ENCODE measurements around the gene MOGAT1. TPM values are rescaled to one million over a fixed set of nuclear protein-coding genes. Genes with fewer than 3 reads are reported as not detected.

Gene MOGAT1
- polyA plus RNA-seq, 3 donors = 0.11 TPM; not detected in 2

DNA sequence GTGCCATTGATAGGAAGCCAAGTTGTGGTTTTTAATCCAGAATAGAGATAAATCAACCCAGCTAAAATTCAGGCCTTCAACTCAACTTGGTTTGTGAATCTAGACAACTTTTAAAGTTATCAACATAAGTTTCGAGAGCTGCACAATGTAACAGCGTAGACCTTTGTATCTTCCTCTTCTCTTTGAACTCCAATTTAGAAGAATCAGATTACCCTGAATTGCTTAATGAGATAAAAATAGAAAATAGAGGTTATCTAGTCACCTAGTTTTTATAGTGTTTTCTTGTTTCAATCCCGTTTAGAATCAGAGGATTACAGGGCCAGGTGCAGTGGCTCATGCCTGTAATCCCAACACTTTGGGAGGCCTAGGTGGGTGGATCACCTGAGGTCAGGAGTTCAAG is 12.3 kb downstream of the MOGAT1 start:
- H3K79me2 ChIP-seq (ENCODE audit: insufficient read depth, low read length) = no peaks in the 10 kb centered on the region
- H3K27ac ChIP-seq (ENCODE audit: low read depth in 1 of 2, low read length in 2 of 2) = no peak overlapping the region
- no peaks in the 10 kb centered on the region for H3K9me3 ChIP-seq (replicated peaks in 1 of 2; ENCODE audit: control insufficient read depth in 1 of 2, insufficient read depth in 1 of 2, low read length in 2 of 2)
- H2AFZ ChIP-seq (ENCODE audit: insufficient read depth, low read depth, low read length, poor library complexity, severe bottlenecking) = no peak overlapping the region
- H3K4me1 ChIP-seq (ENCODE audit: control insufficient read depth in 1 of 2, insufficient read depth in 2 of 2, low read length in 2 of 2) = no peaks in the 10 kb centered on the region
- H3K9ac ChIP-seq (ENCODE audit: insufficient read depth, low read length, poor library complexity, severe bottlenecking) = no peak overlapping the region
- Mint-ChIP-seq H3K27ac (no peak overlapping the region), H3K36me3 (no peaks in the 10 kb centered on the region), H3K4me1 (peaks cover 3% of the 10 kb centered on the region), H3K9me3 (peaks cover 0 to 5% (median 0%) of the 10 kb centered on the region in 7 donors), H3K27me3 (ENCODE audit: low read depth in 3 of 3) (peaks cover 11 to 15% (median 15%) of the 10 kb centered on the region in 3 donors), H3K4me3 (peak overlapping the region in 1 of 2 donors; percentile 16)
- H3K4me3 ChIP-seq (replicated peaks in 1 of 3; ENCODE audit: low read depth in 2 of 3, low read length in 3 of 3) = no peak overlapping the region
- 86% methylated on average over 1 of the region's 3 CpGs for WGBS (ENCODE audit: insufficient coverage)
- no peak for TF ChIP-seq CTCF (IDR thresholded peaks at IDR 0.05)
- H3K36me3 ChIP-seq (replicated peaks in 1 of 2; ENCODE audit: control insufficient read depth in 1 of 2, insufficient read depth in 2 of 2, low read length in 2 of 2) = no peaks in the 10 kb centered on the region
- H3K4me2 ChIP-seq (replicated peaks; ENCODE audit: extremely low read depth, low read length, poor library complexity, severe bottlenecking) = no peak overlapping the region
- no peaks in the 10 kb centered on the region for H4K20me1 ChIP-seq (ENCODE audit: insufficient read depth, low read length)
- H3K27me3 ChIP-seq (ENCODE audit: control insufficient read depth in 2 of 2, insufficient read depth in 2 of 2, low read length in 2 of 2) = peaks cover 3 to 7% of the 10 kb centered on the region in 2 donors
- no peak for DNase-seq
- intact Hi-C loops (cut with micrococcal nuclease) = no loop called here

GRCh38 chr2:222686086-222686750 is 14.8 kb downstream of the MOGAT1 start:
- no peak for DNase-seq
- H3K4me1 ChIP-seq (ENCODE audit: control insufficient read depth in 1 of 2, insufficient read depth in 2 of 2, low read length in 2 of 2) = peaks cover 0 to 6% of the 10 kb centered on the region in 2 donors
- H3K79me2 ChIP-seq (ENCODE audit: insufficient read depth, low read length) = no peaks in the 10 kb centered on the region
- H3K36me3 ChIP-seq (replicated peaks in 1 of 2; ENCODE audit: control insufficient read depth in 1 of 2, insufficient read depth in 2 of 2, low read length in 2 of 2) = no peaks in the 10 kb centered on the region
- Mint-ChIP-seq H3K4me3 (no peak overlapping the region), H3K4me1 (peaks cover 18% of the 10 kb centered on the region), H3K9me3 (peaks cover 0 to 3% (median 0%) of the 10 kb centered on the region in 7 donors), H3K27ac (no peak overlapping the region), H3K36me3 (peaks cover 0 to 5% of the 10 kb centered on the region in 2 donors), H3K27me3 (ENCODE audit: low read depth in 3 of 3) (peaks cover 10 to 11% (median 11%) of the 10 kb centered on the region in 3 donors)
- no peak overlapping the region for H3K9ac ChIP-seq (ENCODE audit: insufficient read depth, low read length, poor library complexity, severe bottlenecking)
- no CpG with 5 or more reads among the region's 5 CpGs for WGBS (ENCODE audit: insufficient coverage)
- no peaks in the 10 kb centered on the region for H3K9me3 ChIP-seq (replicated peaks in 1 of 2; ENCODE audit: control insufficient read depth in 1 of 2, insufficient read depth in 1 of 2, low read length in 2 of 2)
- TF ChIP-seq CTCF (IDR thresholded peaks at IDR 0.05) = no peak
- no peak overlapping the region for H2AFZ ChIP-seq (ENCODE audit: insufficient read depth, low read depth, low read length, poor library complexity, severe bottlenecking)
- no peaks in the 10 kb centered on the region for H4K20me1 ChIP-seq (ENCODE audit: insufficient read depth, low read length)
- H3K27me3 ChIP-seq (ENCODE audit: control insufficient read depth in 2 of 2, insufficient read depth in 2 of 2, low read length in 2 of 2) = peaks cover 2% of the 10 kb centered on the region in 2 donors
- H3K4me2 ChIP-seq (replicated peaks; ENCODE audit: extremely low read depth, low read length, poor library complexity, severe bottlenecking) = no peak overlapping the region
- intact Hi-C loops (cut with micrococcal nuclease) = no loop called here
- no peak overlapping the region for H3K27ac ChIP-seq (ENCODE audit: low read depth in 1 of 2, low read length in 2 of 2)
- H3K4me3 ChIP-seq (replicated peaks in 1 of 3; ENCODE audit: low read depth in 2 of 3, low read length in 3 of 3) = no peak overlapping the region
